Measurements from ENCODE around the gene C5orf46.

DNA sequence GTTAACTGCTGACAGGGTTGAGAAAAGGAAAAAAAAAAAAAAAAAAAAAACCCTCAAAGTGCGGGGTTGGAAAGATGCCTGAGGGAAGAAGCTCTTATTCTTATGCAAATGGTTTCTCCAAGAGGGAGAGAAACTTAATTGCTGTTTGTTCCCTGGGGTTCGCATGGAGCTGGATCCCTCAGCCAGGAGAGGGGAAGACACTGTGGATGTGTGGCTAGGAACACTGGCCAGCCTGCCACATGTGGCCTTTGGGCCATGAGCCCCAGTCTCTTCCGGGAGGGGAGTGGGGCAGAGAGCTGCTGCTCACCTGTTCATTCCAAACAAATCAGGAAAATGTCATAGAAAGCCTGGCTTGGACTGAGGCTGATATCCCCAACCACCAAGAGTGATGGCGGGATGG, 37.2 kb downstream of the C5orf46 start:
- TF ChIP-seq POLR2A (IDR thresholded peaks at IDR 0.05) (no peak), EP300 (IDR thresholded peaks at IDR 0.05) (no peak)
- TF ChIP-seq, protein P1, sequence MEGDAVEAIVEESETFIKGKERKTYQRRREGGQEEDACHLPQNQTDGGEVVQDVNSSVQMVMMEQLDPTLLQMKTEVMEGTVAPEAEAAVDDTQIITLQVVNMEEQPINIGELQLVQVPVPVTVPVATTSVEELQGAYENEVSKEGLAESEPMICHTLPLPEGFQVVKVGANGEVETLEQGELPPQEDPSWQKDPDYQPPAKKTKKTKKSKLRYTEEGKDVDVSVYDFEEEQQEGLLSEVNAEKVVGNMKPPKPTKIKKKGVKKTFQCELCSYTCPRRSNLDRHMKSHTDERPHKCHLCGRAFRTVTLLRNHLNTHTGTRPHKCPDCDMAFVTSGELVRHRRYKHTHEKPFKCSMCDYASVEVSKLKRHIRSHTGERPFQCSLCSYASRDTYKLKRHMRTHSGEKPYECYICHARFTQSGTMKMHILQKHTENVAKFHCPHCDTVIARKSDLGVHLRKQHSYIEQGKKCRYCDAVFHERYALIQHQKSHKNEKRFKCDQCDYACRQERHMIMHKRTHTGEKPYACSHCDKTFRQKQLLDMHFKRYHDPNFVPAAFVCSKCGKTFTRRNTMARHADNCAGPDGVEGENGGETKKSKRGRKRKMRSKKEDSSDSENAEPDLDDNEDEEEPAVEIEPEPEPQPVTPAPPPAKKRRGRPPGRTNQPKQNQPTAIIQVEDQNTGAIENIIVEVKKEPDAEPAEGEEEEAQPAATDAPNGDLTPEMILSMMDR (IDR thresholded peaks at IDR 0.05), result no peak

Measured in tibial nerve (tissue), 4 donors.